ENCODE measurements around the gene RAB10. TPM values are rescaled to one million over a fixed set of nuclear protein-coding genes. Genes with fewer than 3 reads are reported as not detected.

The RAB10 gene
- total RNA-seq, 1 donor from 2014 or later = 192 TPM

GRCh38 chr2:26114151-26114550, 80.3 kb downstream of the RAB10 start:
- Mint-ChIP-seq H3K4me1 (ENCODE audit: low read depth, unreplicated experiment) (peaks cover 3% of the 10 kb centered on the region), H3K27ac (ENCODE audit: unreplicated experiment) (no peak overlapping the region), H3K4me3 (ENCODE audit: unreplicated experiment) (no peak overlapping the region), H3K27me3 (ENCODE audit: low read depth, unreplicated experiment) (no peaks in the 10 kb centered on the region), H3K36me3 (ENCODE audit: low read depth, unreplicated experiment) (peaks cover 11% of the 10 kb centered on the region), H3K9me3 (ENCODE audit: unreplicated experiment) (no peaks in the 10 kb centered on the region)
- Histone ChIP-seq H3K79me2 (ENCODE audit: insufficient read depth, low read length) (peaks cover 55% of the 10 kb centered on the region), H3K9ac (ENCODE audit: low read length) (no peak overlapping the region), H3K27me3 (ENCODE audit: insufficient read depth, low read length) (no peaks in the 10 kb centered on the region), H3K4me2 (ENCODE audit: low read length) (no peak overlapping the region), H2AFZ (ENCODE audit: low read depth, low read length) (no peak overlapping the region), H3K9me3 (ENCODE audit: insufficient read depth, low read depth, low read length) (no peaks in the 10 kb centered on the region), H4K20me1 (ENCODE audit: insufficient read depth, low read length) (peaks cover 50% of the 10 kb centered on the region), H3K27ac (ENCODE audit: low read depth, low read length) (no peak overlapping the region), H3K4me1 (ENCODE audit: insufficient read depth, low read length) (no peaks in the 10 kb centered on the region), H3K4me3 (ENCODE audit: insufficient read depth, low read depth, low read length) (no peak overlapping the region), H3K36me3 (ENCODE audit: insufficient read depth, low read length) (peaks cover 25% of the 10 kb centered on the region)
- DNase-seq (ENCODE audit: low read depth) (peak; percentile 20), FAIRE-seq (no peak)
- TF ChIP-seq CTCF (IDR thresholded peaks at IDR 0.05; ENCODE audit: insufficient read depth, low read depth, low read length) (no peak), EZH2 (IDR thresholded peaks at IDR 0.05; ENCODE audit: insufficient read depth, low read length) (no peak)

GRCh38 chr2:26118682-26119081, 84.8 kb downstream of the RAB10 start:
- Mint-ChIP-seq H3K4me3 (ENCODE audit: unreplicated experiment) (no peak overlapping the region), H3K27ac (ENCODE audit: unreplicated experiment) (no peak overlapping the region), H3K27me3 (ENCODE audit: low read depth, unreplicated experiment) (no peaks in the 10 kb centered on the region), H3K9me3 (ENCODE audit: unreplicated experiment) (no peaks in the 10 kb centered on the region), H3K4me1 (ENCODE audit: low read depth, unreplicated experiment) (peaks cover 3% of the 10 kb centered on the region), H3K36me3 (ENCODE audit: low read depth, unreplicated experiment) (peaks cover 1% of the 10 kb centered on the region)
- Histone ChIP-seq H3K36me3 (ENCODE audit: insufficient read depth, low read length) (peaks cover 6% of the 10 kb centered on the region), H4K20me1 (ENCODE audit: insufficient read depth, low read length) (peaks cover 76% of the 10 kb centered on the region), H3K27ac (ENCODE audit: low read depth, low read length) (no peak overlapping the region), H3K79me2 (ENCODE audit: insufficient read depth, low read length) (peaks cover 75% of the 10 kb centered on the region), H3K4me3 (ENCODE audit: insufficient read depth, low read depth, low read length) (no peak overlapping the region), H3K9me3 (ENCODE audit: insufficient read depth, low read depth, low read length) (no peaks in the 10 kb centered on the region), H3K27me3 (ENCODE audit: insufficient read depth, low read length) (no peaks in the 10 kb centered on the region), H2AFZ (ENCODE audit: low read depth, low read length) (no peak overlapping the region), H3K9ac (ENCODE audit: low read length) (no peak overlapping the region), H3K4me1 (ENCODE audit: insufficient read depth, low read length) (no peaks in the 10 kb centered on the region), H3K4me2 (ENCODE audit: low read length) (no peak overlapping the region)
- no peak for TF ChIP-seq CTCF (IDR thresholded peaks at IDR 0.05; ENCODE audit: insufficient read depth, low read depth, low read length)
- no peak for TF ChIP-seq EZH2 (IDR thresholded peaks at IDR 0.05; ENCODE audit: insufficient read depth, low read length)
- no peak for FAIRE-seq
- DNase-seq (ENCODE audit: low read depth) = no peak

GRCh38 chr2:26119521-26119920, 85.6 kb downstream of the RAB10 start:
- DNase-seq (ENCODE audit: low read depth) (no peak), FAIRE-seq (no peak)
- no peaks in the 10 kb centered on the region for H3K27me3 ChIP-seq (ENCODE audit: insufficient read depth, low read length)
- H3K27ac ChIP-seq (ENCODE audit: low read depth, low read length) = no peak overlapping the region
- peaks cover 75% of the 10 kb centered on the region for H4K20me1 ChIP-seq (ENCODE audit: insufficient read depth, low read length)
- no peak overlapping the region for H3K4me3 Mint-ChIP-seq (ENCODE audit: unreplicated experiment)
- no peak overlapping the region for H2AFZ ChIP-seq (ENCODE audit: low read depth, low read length)
- peaks cover 1% of the 10 kb centered on the region for H3K36me3 Mint-ChIP-seq (ENCODE audit: low read depth, unreplicated experiment)
- H3K4me1 ChIP-seq (ENCODE audit: insufficient read depth, low read length) = no peaks in the 10 kb centered on the region
- H3K9me3 Mint-ChIP-seq (ENCODE audit: unreplicated experiment) = no peaks in the 10 kb centered on the region
- H3K9me3 ChIP-seq (ENCODE audit: insufficient read depth, low read depth, low read length) = no peaks in the 10 kb centered on the region
- peaks cover 5% of the 10 kb centered on the region for H3K4me1 Mint-ChIP-seq (ENCODE audit: low read depth, unreplicated experiment)
- H3K36me3 ChIP-seq (ENCODE audit: insufficient read depth, low read length) = peaks cover 6% of the 10 kb centered on the region
- no peak overlapping the region for H3K27ac Mint-ChIP-seq (ENCODE audit: unreplicated experiment)
- peaks cover 77% of the 10 kb centered on the region for H3K79me2 ChIP-seq (ENCODE audit: insufficient read depth, low read length)
- H3K4me3 ChIP-seq (ENCODE audit: insufficient read depth, low read depth, low read length) = no peak overlapping the region
- H3K9ac ChIP-seq (ENCODE audit: low read length) = no peak overlapping the region
- H3K4me2 ChIP-seq (ENCODE audit: low read length) = no peak overlapping the region
- no peaks in the 10 kb centered on the region for H3K27me3 Mint-ChIP-seq (ENCODE audit: low read depth, unreplicated experiment)
- TF ChIP-seq EZH2 (IDR thresholded peaks at IDR 0.05; ENCODE audit: insufficient read depth, low read length) (no peak), CTCF (IDR thresholded peaks at IDR 0.05; ENCODE audit: insufficient read depth, low read depth, low read length) (no peak)

All from astrocyte (in vitro differentiated cells and primary cell).